ENCODE results near the gene TAS2R20.

TAS2R20 gene

DNA sequence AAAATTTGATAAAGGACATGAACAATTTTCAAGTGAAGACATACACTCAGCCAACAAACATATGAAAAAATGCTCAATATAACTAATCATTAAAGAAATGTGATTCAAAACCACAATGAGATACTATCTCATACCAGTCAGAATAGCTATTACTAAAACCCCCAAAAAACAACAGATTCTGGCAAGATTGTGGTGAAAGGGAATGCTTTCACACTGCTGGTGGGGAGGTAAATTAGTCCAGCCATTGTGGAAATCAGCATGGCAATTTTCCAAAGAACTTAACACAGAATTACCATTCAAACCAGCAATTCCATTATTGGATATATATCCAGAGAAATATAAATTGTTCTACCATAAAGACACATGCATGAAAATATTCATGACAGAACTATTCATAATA is 40.4 kb downstream of the TAS2R20 start:
- no peak for DNase-seq

DNA sequence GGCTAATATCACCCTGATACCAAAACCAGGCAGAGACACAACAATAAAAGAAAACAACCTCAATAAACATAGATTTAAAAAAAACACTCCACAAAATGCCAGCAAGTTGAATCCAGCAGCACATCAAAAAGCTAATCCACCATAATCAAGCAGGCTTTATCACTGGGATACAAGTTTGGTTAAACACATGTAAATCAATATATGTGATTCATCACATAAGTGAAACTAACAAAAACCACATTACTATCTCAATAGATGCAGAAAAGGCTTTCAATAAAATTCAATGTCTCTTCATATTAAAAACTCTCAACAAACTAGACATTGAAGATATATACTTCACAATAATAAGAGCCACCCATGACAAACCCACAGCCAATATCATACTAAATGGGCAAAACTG is 42.0 kb downstream of the TAS2R20 start:
- no peak for DNase-seq

DNA sequence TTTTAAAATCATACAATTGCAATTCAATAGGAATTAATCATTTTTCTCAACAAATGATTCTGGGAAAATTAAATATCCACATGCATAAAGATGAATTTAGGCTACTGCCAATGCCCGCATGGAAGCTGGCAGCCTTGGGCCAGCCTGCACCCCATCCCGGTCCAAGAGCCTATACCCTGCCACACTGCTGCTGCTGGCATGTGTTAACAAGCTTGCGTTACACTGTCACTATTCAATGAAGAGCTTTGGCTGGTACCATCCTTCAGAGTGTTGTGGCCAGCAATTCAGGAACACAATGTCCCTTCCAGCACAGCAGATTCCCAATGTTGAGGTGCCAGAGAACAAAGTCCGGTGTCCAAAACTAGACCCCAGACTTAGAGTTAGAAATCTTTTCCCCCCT is 45.5 kb downstream of the TAS2R20 start:
- DNase-seq = no peak

All from CD4-positive, alpha-beta T cell treated with Interleukin-17A for 1 hour (primary cell).